Measurements from ENCODE around the gene RER1. TPM values are rescaled to one million over a fixed set of nuclear protein-coding genes. Genes with fewer than 3 reads are reported as not detected.
"Not testable (repeated sequence)": the region's sequence is repeated elsewhere in the genome, so short reads cannot be mapped to it uniquely, and the experiment has no call there.

RER1 gene
- total and polyA plus RNA-seq, 10 donors = 51.1 to 131 (median 79.0) TPM

- H3K27me3 ChIP-seq (replicated peaks in 1 of 7) = peaks cover 0 to 91% (median 26%) of the 10 kb centered on the region in 7 donors
- 87 to 91% (median 90%) methylated on average over 11 to 14 of the region's 14 CpGs for WGBS, 5 donors
- intact Hi-C loops (cut with DNase I; ENCODE audit: low total_unique reads) = no loop called here
- peaks cover 0 to 8% (median 6%) of the 10 kb centered on the region in 6 donors for H3K4me1 ChIP-seq
- no peaks in the 10 kb centered on the region for H3K9me3 ChIP-seq
- no peak overlapping the region for H3K27ac ChIP-seq
- no peak overlapping the region for H3K4me3 ChIP-seq
- DNase-seq = no peak
- H3K36me3 ChIP-seq = no peaks in the 10 kb centered on the region
- TF ChIP-seq POLR2A (IDR thresholded peaks at IDR 0.05) = no peak
Measured at GRCh38 chr1:2438641-2439040, 47.0 kb downstream of the RER1 start.

DNA sequence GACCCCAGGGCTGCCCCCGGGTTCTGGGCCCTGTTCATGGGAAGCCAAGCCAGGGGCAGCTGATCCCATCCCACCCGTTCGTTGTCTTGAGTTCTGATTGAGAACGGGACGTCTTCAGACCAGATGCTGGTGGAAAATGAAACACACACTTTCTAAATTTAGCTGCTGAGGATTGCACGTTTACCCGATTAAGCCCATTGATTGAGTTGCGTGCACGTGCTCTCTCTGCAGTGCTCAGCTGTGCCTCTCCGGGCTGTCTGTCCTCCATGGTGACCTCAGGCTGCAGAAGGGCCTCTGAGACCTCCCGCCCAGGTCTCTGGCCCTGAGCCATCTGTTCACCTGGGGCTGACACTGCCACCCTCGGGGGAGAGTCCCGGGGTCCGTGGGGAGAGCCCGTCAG is 47.7 kb downstream of the RER1 start:
- H3K9me3 ChIP-seq = no peaks in the 10 kb centered on the region
- 55 to 80% (median 78%) methylated on average over 11 to 15 of the region's 15 CpGs for WGBS, 5 donors

GRCh38 chr1:2440346-2440745 is 48.7 kb downstream of the RER1 start:
- H3K9me3 ChIP-seq; H3K36me3 ChIP-seq; H3K4me3 ChIP-seq; H3K27ac ChIP-seq; DNase-seq; intact Hi-C loops (cut with DNase I; ENCODE audit: low total_unique reads): not testable (repeated sequence)
- peaks cover 0 to 16% (median 9%) of the 10 kb centered on the region in 6 donors for H3K4me1 ChIP-seq
- peaks cover 0 to 91% (median 39%) of the 10 kb centered on the region in 7 donors for H3K27me3 ChIP-seq (replicated peaks in 1 of 7)
- WGBS, 5 donors = 80 to 95% (median 95%) methylated on average over 17 to 23 of the region's 23 CpGs

More for the DNA sequence above, 47.7 kb downstream of the RER1 start:
- no peak overlapping the region for H3K4me3 ChIP-seq
- H3K4me1 ChIP-seq = peaks cover 0 to 15% (median 9%) of the 10 kb centered on the region in 6 donors
- H3K36me3 ChIP-seq = no peaks in the 10 kb centered on the region
- peaks cover 0 to 91% (median 32%) of the 10 kb centered on the region in 7 donors for H3K27me3 ChIP-seq (replicated peaks in 1 of 7)
- no peak for DNase-seq
- intact Hi-C loops (cut with DNase I; ENCODE audit: low total_unique reads) = no loop called here
- TF ChIP-seq, protein P1, sequence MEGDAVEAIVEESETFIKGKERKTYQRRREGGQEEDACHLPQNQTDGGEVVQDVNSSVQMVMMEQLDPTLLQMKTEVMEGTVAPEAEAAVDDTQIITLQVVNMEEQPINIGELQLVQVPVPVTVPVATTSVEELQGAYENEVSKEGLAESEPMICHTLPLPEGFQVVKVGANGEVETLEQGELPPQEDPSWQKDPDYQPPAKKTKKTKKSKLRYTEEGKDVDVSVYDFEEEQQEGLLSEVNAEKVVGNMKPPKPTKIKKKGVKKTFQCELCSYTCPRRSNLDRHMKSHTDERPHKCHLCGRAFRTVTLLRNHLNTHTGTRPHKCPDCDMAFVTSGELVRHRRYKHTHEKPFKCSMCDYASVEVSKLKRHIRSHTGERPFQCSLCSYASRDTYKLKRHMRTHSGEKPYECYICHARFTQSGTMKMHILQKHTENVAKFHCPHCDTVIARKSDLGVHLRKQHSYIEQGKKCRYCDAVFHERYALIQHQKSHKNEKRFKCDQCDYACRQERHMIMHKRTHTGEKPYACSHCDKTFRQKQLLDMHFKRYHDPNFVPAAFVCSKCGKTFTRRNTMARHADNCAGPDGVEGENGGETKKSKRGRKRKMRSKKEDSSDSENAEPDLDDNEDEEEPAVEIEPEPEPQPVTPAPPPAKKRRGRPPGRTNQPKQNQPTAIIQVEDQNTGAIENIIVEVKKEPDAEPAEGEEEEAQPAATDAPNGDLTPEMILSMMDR (IDR thresholded peaks at IDR 0.05 in 8 of 11, conservative IDR thresholded peaks at IDR 0.05 in 3 of 11) = no peak
- no peak for TF ChIP-seq POLR2AphosphoS5 (IDR thresholded peaks at IDR 0.05)
- no peak for TF ChIP-seq POLR2A (IDR thresholded peaks at IDR 0.05)
- H3K27ac ChIP-seq = no peak overlapping the region

DNA sequence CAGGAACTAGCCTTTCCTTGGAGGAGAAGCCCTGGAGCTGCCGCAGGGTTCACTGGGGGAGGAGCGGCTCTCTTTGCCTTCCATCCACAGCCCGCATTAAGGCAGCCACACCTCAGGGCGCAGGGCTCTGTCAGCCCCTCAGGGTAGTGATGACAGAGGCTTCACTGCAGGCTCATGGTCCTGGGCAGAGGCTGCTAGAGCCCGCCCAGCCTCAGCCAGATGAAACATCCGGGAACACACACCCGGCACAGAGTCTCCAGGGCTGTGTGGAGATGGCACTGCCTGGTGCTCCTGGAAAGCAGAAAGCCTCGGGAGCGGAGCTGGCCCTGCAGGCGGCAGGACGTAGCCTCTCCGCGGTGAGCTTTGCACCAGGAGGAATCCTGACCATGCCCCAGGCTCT is 50.1 kb downstream of the RER1 start:
- Histone ChIP-seq H3K4me1 (peaks cover 0 to 16% (median 9%) of the 10 kb centered on the region in 6 donors), H3K4me3 (no peak overlapping the region), H3K9me3 (no peaks in the 10 kb centered on the region), H3K27me3 (replicated peaks in 1 of 7) (peaks cover 0 to 96% (median 39%) of the 10 kb centered on the region in 7 donors), H3K36me3 (no peaks in the 10 kb centered on the region), H3K27ac (no peak overlapping the region)
- intact Hi-C loops (cut with DNase I; ENCODE audit: low total_unique reads) = no loop called here
- DNase-seq = no peak
- TF ChIP-seq POLR2AphosphoS5 (IDR thresholded peaks at IDR 0.05) (no peak), POLR2A (IDR thresholded peaks at IDR 0.05) (no peak)
- TF ChIP-seq, protein P1 (IDR thresholded peaks at IDR 0.05 in 8 of 11, conservative IDR thresholded peaks at IDR 0.05 in 3 of 11) = no peak
- WGBS, 5 donors = 72 to 88% (median 77%) methylated on average over 4 to 13 of the region's 13 CpGs

DNA sequence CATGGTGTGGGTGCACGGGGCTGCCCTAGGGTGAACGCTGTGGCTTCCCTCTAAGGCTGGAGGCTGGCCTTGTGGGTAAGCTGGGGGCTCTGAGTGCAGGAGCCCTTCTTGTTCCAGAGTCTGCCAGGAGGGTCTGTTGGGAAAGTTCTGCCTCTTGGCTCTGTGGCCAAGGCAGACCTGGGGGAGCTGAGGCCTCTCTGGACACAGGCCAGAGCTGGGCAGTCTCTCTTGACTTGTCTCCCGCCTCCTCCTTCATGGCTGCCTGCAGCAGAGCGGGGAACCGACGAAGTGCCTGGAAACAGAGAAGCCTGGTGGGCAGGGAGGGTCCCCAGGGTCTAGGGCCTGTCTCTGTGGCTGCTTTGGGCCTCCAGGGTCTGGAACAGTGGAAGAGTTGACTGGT is 51.0 kb downstream of the RER1 start:
- WGBS, 5 donors = 34 to 71% (median 67%) methylated on average over 4 to 6 of the region's 6 CpGs
- peaks cover 0 to 26% (median 12%) of the 10 kb centered on the region in 6 donors for H3K4me1 ChIP-seq
- H3K36me3 ChIP-seq = no peaks in the 10 kb centered on the region
- no peaks in the 10 kb centered on the region for H3K9me3 ChIP-seq
- no peak overlapping the region for H3K4me3 ChIP-seq
- H3K27me3 ChIP-seq (replicated peaks in 1 of 7) = peaks cover 0 to 87% (median 39%) of the 10 kb centered on the region in 7 donors
- intact Hi-C loops (cut with DNase I; ENCODE audit: low total_unique reads) = no loop called here
- no peak for DNase-seq
- H3K27ac ChIP-seq = no peak overlapping the region
- no peak for TF ChIP-seq POLR2AphosphoS5 (IDR thresholded peaks at IDR 0.05)
- TF ChIP-seq, protein P1 (IDR thresholded peaks at IDR 0.05 in 8 of 11, conservative IDR thresholded peaks at IDR 0.05 in 3 of 11) = no peak
- no peak for TF ChIP-seq POLR2A (IDR thresholded peaks at IDR 0.05)

All from spleen (tissue), 11 donors.